HG03064 (cell line): ENCODE measurements around the gene C3orf33.

Experiments
- ATAC-seq: cut with Tn5 transposase; IDR thresholded peaks from one replicate; pipeline ENCODE4 v1.9.1; 2021; ENCODE audit warnings: low read depth; ENCODE audit not compliant: unreplicated experiment

The C3orf33 gene

GRCh38 chr3:155744010-155744625, 62.0 kb downstream of the C3orf33 start:
- ATAC-seq, result peak; percentile 33

GRCh38 chr3:155743606-155744005, 62.5 kb downstream of the C3orf33 start:
- no peak for ATAC-seq

GRCh38 chr3:155742349-155742965, 63.6 kb downstream of the C3orf33 start:
- ATAC-seq, result no peak

- ATAC-seq, result no peak
Measured at GRCh38 chr3:155741603-155742002, 64.5 kb downstream of the C3orf33 start.

GRCh38 chr3:155741101-155741500, 65.0 kb downstream of the C3orf33 start:
- ATAC-seq, result no peak

GRCh38 chr3:155739154-155739553, 66.9 kb downstream of the C3orf33 start:
- no peak for ATAC-seq

- ATAC-seq, result no peak
Measured at GRCh38 chr3:155738580-155739076, 67.5 kb downstream of the C3orf33 start.

- ATAC-seq, result peak; percentile 87
Measured at GRCh38 chr3:155737844-155738460, 68.1 kb downstream of the C3orf33 start.

- ATAC-seq, result no peak
Measured at GRCh38 chr3:155736381-155736780, 69.7 kb downstream of the C3orf33 start.

GRCh38 chr3:155730843-155731242, 75.2 kb downstream of the C3orf33 start:
- no peak for ATAC-seq

- ATAC-seq, result no peak
Measured at GRCh38 chr3:155727836-155728235, 78.2 kb downstream of the C3orf33 start.

- ATAC-seq, result no peak
Measured at GRCh38 chr3:155714295-155714718, 91.8 kb downstream of the C3orf33 start.
